Gastroesophageal sphincter (tissue), 3 donors: Measurements from ENCODE around the gene MAPK8.

Experiments used
- POLR2A ChIP-seq, 2 donors: fragments of 450-650 bp; IDR thresholded peaks; one replicate each; pipeline ENCODE4 v1.6.1; 2017; ENCODE audit warnings: antibody characterized with exemption in 2 of 2, mild to moderate bottlenecking in 2 of 2, moderate library complexity in 1 of 2
- POLR2AphosphoS5 ChIP-seq: sonication (generic); formaldehyde crosslinking; IDR thresholded peaks from one replicate; pipeline ENCODE4 v1.6.1; 2017; ENCODE audit warnings: antibody characterized with exemption
- TF ChIP-seq, protein P1 (sequence below), 4 experiments: fragments of 200-600 bp in 2 of 4; fragments of 450-650 bp in 2 of 4; sonication (generic) in 1 of 4; IDR thresholded peaks; one replicate each; pipeline ENCODE4 v1.5.1; 2017 to 2019; ENCODE audit warnings: antibody characterized with exemption in 4 of 4, mild to moderate bottlenecking in 2 of 4, moderate library complexity in 2 of 4

DNA sequence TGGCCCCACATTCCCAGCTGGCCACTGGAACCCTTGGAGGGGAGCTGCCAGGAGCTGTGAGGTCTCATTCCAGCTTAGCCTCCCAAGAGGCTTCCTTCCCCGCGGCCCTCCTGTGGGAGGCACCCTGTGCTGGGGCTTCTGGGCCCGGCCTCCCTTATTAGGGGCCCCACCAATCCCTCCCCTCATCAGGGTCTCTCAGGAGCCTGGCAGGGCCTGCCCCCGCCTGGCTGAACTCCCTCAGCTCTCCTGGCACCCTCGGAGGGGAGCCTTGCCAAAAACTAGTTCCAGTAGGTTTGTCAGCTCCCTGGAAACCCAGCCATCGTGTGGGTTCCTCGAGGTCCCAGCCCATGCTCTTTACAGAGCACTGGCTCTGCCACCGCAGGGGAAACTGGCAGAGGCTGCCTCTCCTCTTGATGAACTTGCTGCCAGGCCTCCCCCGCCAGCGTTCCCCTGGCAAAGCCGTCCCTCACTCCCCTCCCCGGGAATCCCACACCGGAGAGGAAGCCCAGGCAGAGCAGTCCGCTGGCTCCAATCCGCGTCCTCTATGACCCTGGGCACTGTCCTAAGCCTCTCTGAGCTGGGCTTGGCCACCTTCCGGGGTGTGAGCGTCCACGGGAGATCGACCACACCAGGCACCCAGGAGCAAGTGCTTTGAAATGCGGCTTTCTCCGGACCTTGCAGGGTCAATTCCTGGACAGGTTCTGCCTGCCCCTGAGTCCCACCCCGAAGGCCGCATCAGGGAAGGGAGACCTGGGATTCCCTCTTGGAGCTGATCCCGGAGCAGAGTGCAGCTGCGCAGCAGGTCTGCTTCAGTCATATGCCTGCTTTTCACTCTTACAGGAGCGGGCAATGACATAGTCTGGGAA lies 158.6 kb downstream of the MAPK8 start:
- TF ChIP-seq, protein P1, sequence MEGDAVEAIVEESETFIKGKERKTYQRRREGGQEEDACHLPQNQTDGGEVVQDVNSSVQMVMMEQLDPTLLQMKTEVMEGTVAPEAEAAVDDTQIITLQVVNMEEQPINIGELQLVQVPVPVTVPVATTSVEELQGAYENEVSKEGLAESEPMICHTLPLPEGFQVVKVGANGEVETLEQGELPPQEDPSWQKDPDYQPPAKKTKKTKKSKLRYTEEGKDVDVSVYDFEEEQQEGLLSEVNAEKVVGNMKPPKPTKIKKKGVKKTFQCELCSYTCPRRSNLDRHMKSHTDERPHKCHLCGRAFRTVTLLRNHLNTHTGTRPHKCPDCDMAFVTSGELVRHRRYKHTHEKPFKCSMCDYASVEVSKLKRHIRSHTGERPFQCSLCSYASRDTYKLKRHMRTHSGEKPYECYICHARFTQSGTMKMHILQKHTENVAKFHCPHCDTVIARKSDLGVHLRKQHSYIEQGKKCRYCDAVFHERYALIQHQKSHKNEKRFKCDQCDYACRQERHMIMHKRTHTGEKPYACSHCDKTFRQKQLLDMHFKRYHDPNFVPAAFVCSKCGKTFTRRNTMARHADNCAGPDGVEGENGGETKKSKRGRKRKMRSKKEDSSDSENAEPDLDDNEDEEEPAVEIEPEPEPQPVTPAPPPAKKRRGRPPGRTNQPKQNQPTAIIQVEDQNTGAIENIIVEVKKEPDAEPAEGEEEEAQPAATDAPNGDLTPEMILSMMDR (IDR thresholded peaks at IDR 0.05) = no peak
- TF ChIP-seq POLR2AphosphoS5 (peak; percentile 7), POLR2A (IDR thresholded peaks at IDR 0.05) (no peak)
